ENCODE data around the gene GPR141.

The GPR141 gene

GRCh38 chr7:37784015-37784414 is 100.4 kb downstream of the GPR141 start:
- DNase-seq (ENCODE audit: low read depth in 2 of 2): no peak

GRCh38 chr7:37786741-37787569 is 103.4 kb downstream of the GPR141 start:
- DNase-seq (ENCODE audit: low read depth in 2 of 2): no peak
